Stimulated activated effector memory CD8-positive, alpha-beta T cell treated with anti-CD3 and anti-CD28 coated beads, Interleukin-12 subunit alpha, Interleukin-12 subunit beta, amount 100 ng/mL, for 72 hours (primary cell): ENCODE data around the gene ZC3H12D.
A peak's percentile ranks its signal among the peaks of the same experiment; 100 is the strongest.

ENCODE experiments used
- ATAC-seq: fragments of 150-1000 bp; cut with Tn5 transposase; 2 replicates; pipeline ENCODE4 v1.10.0; 2021
- DNase-seq, 2 donors: peaks; one replicate each; pipeline ENCODE4 v3.0.0; 2021 to 2022; ENCODE audit warnings: low spot score in 2 of 2
- H3K27ac Mint-ChIP-seq: one replicate; pipeline ENCODE4 v1.8.0; 2022; ENCODE audit warnings: mild to moderate bottlenecking, mixed read lengths
- H3K36me3 Mint-ChIP-seq: one replicate; pipeline ENCODE4 v1.8.0; 2022; ENCODE audit warnings: mild to moderate bottlenecking, mixed read lengths
- H3K4me1 Mint-ChIP-seq: one replicate; pipeline ENCODE4 v1.8.0; 2022; ENCODE audit warnings: mixed read lengths
- H3K4me3 Mint-ChIP-seq: one replicate; pipeline ENCODE4 v1.8.0; 2022; ENCODE audit warnings: mild to moderate bottlenecking, mixed read lengths
- H3K9me3 Mint-ChIP-seq: one replicate; pipeline ENCODE4 v1.8.0; 2022; ENCODE audit warnings: mixed read lengths

The ZC3H12D gene

GRCh38 chr6:149457316-149457884 lies 27.4 kb downstream of the ZC3H12D start:
- Mint-ChIP-seq H3K36me3 (peaks cover 100% of the 10 kb centered on the region), H3K4me3 (no peak overlapping the region), H3K4me1 (peaks cover 20% of the 10 kb centered on the region), H3K9me3 (no peaks in the 10 kb centered on the region), H3K27ac (peak overlapping the region; percentile 29)
- ATAC-seq (no peak), DNase-seq (no peak)

GRCh38 chr6:149456311-149457021 lies 28.3 kb downstream of the ZC3H12D start:
- H3K27ac Mint-ChIP-seq, result no peak overlapping the region
- no peak for DNase-seq
- peaks cover 19% of the 10 kb centered on the region for H3K4me1 Mint-ChIP-seq
- no peak for ATAC-seq
- no peaks in the 10 kb centered on the region for H3K9me3 Mint-ChIP-seq
- H3K4me3 Mint-ChIP-seq, result no peak overlapping the region
- H3K36me3 Mint-ChIP-seq, result peaks cover 100% of the 10 kb centered on the region

DNA sequence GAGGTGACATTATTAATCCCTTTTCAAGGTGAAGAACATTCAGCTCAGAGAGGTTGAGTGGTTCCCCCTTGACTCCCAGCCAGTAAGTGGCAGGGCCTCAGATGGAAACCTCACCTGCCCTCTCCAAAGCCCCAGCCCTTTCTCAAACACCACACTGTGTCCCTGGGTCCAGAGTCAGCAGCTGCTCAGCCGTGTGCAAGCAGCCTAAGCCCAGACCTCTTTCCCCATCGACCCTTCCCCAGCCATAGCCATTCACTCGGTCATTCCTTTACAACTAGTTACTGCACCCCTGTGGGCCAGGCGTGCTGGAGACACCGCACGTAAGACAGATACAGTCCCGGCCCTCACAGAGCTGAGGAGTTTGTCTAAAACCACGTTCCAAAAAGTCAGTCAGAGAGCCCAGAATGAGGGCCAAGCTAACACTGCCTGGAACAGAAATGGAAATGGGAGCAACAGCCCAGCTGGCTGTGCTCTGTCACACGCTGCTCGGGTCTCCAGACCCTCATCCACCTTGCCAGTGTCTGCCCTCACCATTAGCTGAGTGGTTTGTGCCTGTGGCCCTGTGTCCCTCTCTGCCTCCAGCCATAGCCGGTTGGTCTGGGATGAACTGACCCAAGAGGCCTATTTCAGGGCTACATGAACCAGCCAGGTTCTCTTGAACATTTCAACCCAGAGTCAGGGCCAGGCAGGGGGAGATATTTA lies 29.6 kb downstream of the ZC3H12D start:
- Mint-ChIP-seq H3K4me3 (no peak overlapping the region), H3K27ac (peak overlapping the region; percentile 76), H3K36me3 (peaks cover 97% of the 10 kb centered on the region), H3K9me3 (no peaks in the 10 kb centered on the region), H3K4me1 (peaks cover 19% of the 10 kb centered on the region)
- DNase-seq, result no peak
- no peak for ATAC-seq

GRCh38 chr6:149454346-149454848 lies 30.4 kb downstream of the ZC3H12D start:
- Mint-ChIP-seq H3K4me1 (peaks cover 16% of the 10 kb centered on the region), H3K36me3 (peaks cover 97% of the 10 kb centered on the region), H3K27ac (no peak overlapping the region), H3K9me3 (no peaks in the 10 kb centered on the region), H3K4me3 (no peak overlapping the region)
- ATAC-seq, result no peak
- DNase-seq, result no peak

GRCh38 chr6:149453597-149454345 lies 31.0 kb downstream of the ZC3H12D start:
- H3K4me3 Mint-ChIP-seq, result no peak overlapping the region
- ATAC-seq, result no peak

DNA sequence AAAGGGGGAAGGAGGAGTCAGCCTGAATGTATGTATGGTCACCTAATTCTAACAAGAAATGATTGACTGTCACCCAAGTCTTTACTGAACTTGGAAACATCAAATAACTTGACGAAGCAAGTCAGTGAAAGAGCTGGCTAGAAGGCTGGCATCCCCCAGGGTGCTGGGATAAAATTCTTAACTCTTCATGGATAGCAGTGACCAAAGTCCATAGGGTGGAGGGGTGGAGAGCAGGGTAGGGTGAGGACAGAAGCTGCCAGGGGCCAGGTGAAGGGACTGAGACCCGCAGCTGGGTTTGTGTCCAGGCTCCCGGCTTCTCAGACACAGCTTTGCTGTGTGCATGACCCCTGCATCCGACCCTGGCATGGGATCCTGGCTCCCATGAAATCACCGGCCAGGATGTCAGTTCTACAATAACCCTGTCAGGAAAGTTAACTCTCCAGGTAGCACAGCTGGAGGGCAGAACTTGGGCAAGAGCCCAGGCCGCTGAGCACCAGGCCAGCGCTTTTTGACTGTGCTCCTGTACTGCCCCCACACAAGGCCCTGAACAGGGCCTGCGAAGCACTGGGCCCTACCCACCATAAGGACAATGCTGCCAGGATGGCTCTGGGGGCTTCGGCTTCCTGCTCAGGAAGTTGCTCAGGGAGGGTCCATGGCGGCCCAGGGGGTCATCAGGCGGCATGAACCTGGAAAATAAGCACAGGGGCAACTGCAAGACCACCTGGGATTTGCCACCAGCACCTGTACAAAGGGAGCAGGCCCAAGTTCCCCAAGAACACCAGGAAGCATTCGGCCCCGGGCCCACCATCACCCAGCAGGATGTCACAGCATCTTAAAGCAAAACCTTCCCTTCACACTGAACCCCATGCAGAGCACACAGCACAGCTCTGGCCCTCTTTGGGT lies 32.5 kb downstream of the ZC3H12D start:
- ATAC-seq, result no peak
- Mint-ChIP-seq H3K4me1 (peaks cover 7% of the 10 kb centered on the region), H3K27ac (no peak overlapping the region), H3K4me3 (no peak overlapping the region), H3K9me3 (no peaks in the 10 kb centered on the region), H3K36me3 (peaks cover 97% of the 10 kb centered on the region)
- no peak for DNase-seq

More at GRCh38 chr6:149453597-149454345, 31.0 kb downstream of the ZC3H12D start:
- DNase-seq, result no peak
- Mint-ChIP-seq H3K4me1 (peaks cover 10% of the 10 kb centered on the region), H3K27ac (no peak overlapping the region), H3K36me3 (peaks cover 97% of the 10 kb centered on the region), H3K9me3 (no peaks in the 10 kb centered on the region)

- no peak for DNase-seq
- peaks cover 97% of the 10 kb centered on the region for H3K36me3 Mint-ChIP-seq
- peaks cover 9% of the 10 kb centered on the region for H3K4me1 Mint-ChIP-seq
- H3K27ac Mint-ChIP-seq, result no peak overlapping the region
- no peak overlapping the region for H3K4me3 Mint-ChIP-seq
- no peak for ATAC-seq
- no peaks in the 10 kb centered on the region for H3K9me3 Mint-ChIP-seq
Observed at GRCh38 chr6:149451376-149452036, 33.3 kb downstream of the ZC3H12D start.

- H3K9me3 Mint-ChIP-seq, result no peaks in the 10 kb centered on the region
- ATAC-seq (no peak), DNase-seq (no peak)
- peaks cover 15% of the 10 kb centered on the region for H3K4me1 Mint-ChIP-seq
- H3K4me3 Mint-ChIP-seq, result no peak overlapping the region
- H3K27ac Mint-ChIP-seq, result peak overlapping the region; percentile 61
- H3K36me3 Mint-ChIP-seq, result peaks cover 97% of the 10 kb centered on the region
Observed at GRCh38 chr6:149450679-149451375, 34.0 kb downstream of the ZC3H12D start.

DNA sequence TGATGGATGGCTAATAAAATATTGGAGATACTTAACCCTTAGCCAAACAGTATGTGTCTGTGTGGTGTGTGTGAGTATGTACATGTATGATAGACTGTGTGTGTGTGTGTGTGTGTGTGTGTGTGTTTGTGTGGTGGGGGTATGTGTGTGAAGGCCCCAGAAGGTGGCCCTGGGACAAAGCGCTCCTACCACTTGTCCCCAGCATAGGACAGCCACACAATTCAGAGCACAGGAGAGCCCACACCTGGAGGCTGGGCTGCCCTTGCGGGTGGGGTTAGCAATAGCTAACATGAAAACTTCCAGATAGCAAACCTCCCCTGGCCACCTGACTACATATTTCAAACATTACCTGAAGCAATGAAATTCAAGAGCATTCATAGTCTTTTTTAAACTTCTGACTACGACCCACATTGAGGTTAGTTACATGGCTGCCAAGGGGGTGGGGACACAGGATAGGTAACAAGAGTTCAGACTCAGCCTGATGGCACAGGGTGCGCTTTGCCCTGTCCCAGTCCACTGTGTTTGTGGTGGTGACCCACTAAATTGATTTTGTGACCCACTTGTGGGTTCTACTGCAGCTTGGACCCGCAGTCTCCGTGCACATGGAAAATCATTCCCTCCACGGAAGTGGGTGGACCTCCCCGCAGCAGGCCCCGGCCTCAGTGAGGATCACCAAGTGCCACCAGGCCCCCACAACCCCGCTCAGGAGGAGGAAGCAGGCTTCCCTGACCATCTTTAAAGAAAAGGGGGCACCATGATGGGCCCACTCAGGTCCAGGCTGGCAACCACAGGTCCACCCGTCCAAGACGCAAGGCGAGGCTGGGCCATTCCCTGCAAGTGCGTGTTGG lies 34.8 kb downstream of the ZC3H12D start:
- Mint-ChIP-seq H3K9me3 (no peaks in the 10 kb centered on the region), H3K4me3 (no peak overlapping the region), H3K36me3 (peaks cover 97% of the 10 kb centered on the region), H3K27ac (peak overlapping the region; percentile 61), H3K4me1 (peaks cover 19% of the 10 kb centered on the region)
- DNase-seq (no peak), ATAC-seq (no peak)

- H3K4me1 Mint-ChIP-seq, result peaks cover 23% of the 10 kb centered on the region
Observed at GRCh38 chr6:149448821-149449453, 35.9 kb downstream of the ZC3H12D start.

DNA sequence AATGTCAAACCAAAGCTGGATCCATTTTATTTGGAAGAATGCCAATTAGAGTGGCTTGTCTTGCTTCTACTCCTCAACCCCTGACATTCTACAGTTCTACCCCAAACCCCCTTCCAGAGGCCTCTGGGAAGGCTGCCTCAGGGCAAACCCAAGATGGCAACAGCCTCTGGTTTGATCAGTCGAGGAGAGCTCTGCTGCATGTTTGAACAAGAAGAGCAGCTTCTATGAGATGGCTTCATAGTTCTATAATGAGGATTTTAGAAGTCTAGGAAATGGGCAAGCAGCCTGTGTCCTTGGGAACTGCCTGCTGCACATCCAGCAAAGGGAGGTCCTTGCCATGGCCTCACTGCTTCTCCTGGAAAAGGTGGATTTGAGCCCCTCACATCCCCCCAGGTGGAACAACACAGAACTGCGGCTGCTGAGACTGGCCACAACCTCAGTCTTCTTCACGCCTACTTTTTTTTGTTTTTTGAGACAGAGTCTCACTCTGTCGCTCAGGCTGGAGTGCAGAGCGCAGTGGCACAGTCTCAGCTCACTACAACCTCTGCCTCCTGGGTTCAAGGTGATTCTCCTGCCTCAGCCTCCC lies 37.9 kb downstream of the ZC3H12D start:
- Mint-ChIP-seq H3K27ac (peak overlapping the region; percentile 76), H3K4me1 (peaks cover 34% of the 10 kb centered on the region), H3K4me3 (no peak overlapping the region), H3K36me3 (peaks cover 87% of the 10 kb centered on the region), H3K9me3 (no peaks in the 10 kb centered on the region)
- ATAC-seq (no peak), DNase-seq (no peak)

More at GRCh38 chr6:149448821-149449453, 35.9 kb downstream of the ZC3H12D start:
- Mint-ChIP-seq H3K9me3 (no peaks in the 10 kb centered on the region), H3K4me3 (no peak overlapping the region), H3K36me3 (peaks cover 93% of the 10 kb centered on the region), H3K27ac (no peak overlapping the region)
- DNase-seq, result no peak
- ATAC-seq, result no peak

- DNase-seq (no peak), ATAC-seq (peak; percentile 43)
- H3K4me3 Mint-ChIP-seq, result peak overlapping the region; percentile 16
- no peaks in the 10 kb centered on the region for H3K9me3 Mint-ChIP-seq
- H3K36me3 Mint-ChIP-seq, result peaks cover 84% of the 10 kb centered on the region
- H3K4me1 Mint-ChIP-seq, result peaks cover 34% of the 10 kb centered on the region
- peak overlapping the region; percentile 76 for H3K27ac Mint-ChIP-seq
Observed at GRCh38 chr6:149445573-149445972, 39.2 kb downstream of the ZC3H12D start.
